ENCODE measurements around the gene TMEM253.
A peak's percentile ranks its signal among the peaks of the same experiment; 100 is the strongest.

The TMEM253 gene

GRCh38 chr14:21090940-21091663, 9.8 kb upstream of the TMEM253 start:
- DNase-seq = no peak

- no peak for DNase-seq
Observed at GRCh38 chr14:21091821-21092272, 9.0 kb upstream of the TMEM253 start.

- peak; percentile 91 for DNase-seq
Observed at GRCh38 chr14:21092273-21093011, 8.4 kb upstream of the TMEM253 start.

GRCh38 chr14:21093018-21093417, 7.8 kb upstream of the TMEM253 start:
- DNase-seq = no peak

GRCh38 chr14:21093769-21094681, 6.8 kb upstream of the TMEM253 start:
- no peak for DNase-seq

GRCh38 chr14:21095430-21096205, 5.2 kb upstream of the TMEM253 start:
- DNase-seq = no peak

GRCh38 chr14:21096438-21096837, 4.4 kb upstream of the TMEM253 start:
- no peak for DNase-seq

- no peak for DNase-seq
Observed at GRCh38 chr14:21096978-21097635, 3.8 kb upstream of the TMEM253 start.

GRCh38 chr14:21097636-21098075, 3.2 kb upstream of the TMEM253 start:
- no peak for DNase-seq

GRCh38 chr14:21098076-21098891, 2.6 kb upstream of the TMEM253 start, which contains the start of gene ZNF219:
ZNF219 (minus strand) TSS chr14:21098655; CDS start chr14:21093591, 5,064 bp downstream.
- DNase-seq = peak; percentile 53

GRCh38 chr14:21098892-21099595, 1.8 kb upstream of the TMEM253 start:
- DNase-seq = no peak

GRCh38 chr14:21099596-21099985, 1.3 kb upstream of the TMEM253 start:
- no peak for DNase-seq

GRCh38 chr14:21101802-21102413, 1.0 kb downstream of the TMEM253 start:
- DNase-seq = no peak

- no peak for DNase-seq
Observed at GRCh38 chr14:21102521-21103410, 1.9 kb downstream of the TMEM253 start.

GRCh38 chr14:21103411-21103709, 2.5 kb downstream of the TMEM253 start:
- DNase-seq = no peak

- DNase-seq = peak; percentile 95
Observed at GRCh38 chr14:21103710-21104447, 3.0 kb downstream of the TMEM253 start.

GRCh38 chr14:21104448-21105060, 3.7 kb downstream of the TMEM253 start:
- DNase-seq = peak; percentile 74

- no peak for DNase-seq
Observed at GRCh38 chr14:21105095-21105494, 4.2 kb downstream of the TMEM253 start.
